ENCODE measurements around the gene PLA2R1.

GRCh38 chr2:159960414-159960813, 102.0 kb downstream of the PLA2R1 start:
- TF ChIP-seq CTCF (IDR thresholded peaks at IDR 0.05; ENCODE audit: low read depth, low read length) = no peak
- TF ChIP-seq EZH2phosphoT487 (IDR thresholded peaks at IDR 0.05; ENCODE audit: low read depth) = no peak

Data from OCI-LY3 (cell line).